ENCODE results near the gene PSKH1.

PSKH1 gene

DNA sequence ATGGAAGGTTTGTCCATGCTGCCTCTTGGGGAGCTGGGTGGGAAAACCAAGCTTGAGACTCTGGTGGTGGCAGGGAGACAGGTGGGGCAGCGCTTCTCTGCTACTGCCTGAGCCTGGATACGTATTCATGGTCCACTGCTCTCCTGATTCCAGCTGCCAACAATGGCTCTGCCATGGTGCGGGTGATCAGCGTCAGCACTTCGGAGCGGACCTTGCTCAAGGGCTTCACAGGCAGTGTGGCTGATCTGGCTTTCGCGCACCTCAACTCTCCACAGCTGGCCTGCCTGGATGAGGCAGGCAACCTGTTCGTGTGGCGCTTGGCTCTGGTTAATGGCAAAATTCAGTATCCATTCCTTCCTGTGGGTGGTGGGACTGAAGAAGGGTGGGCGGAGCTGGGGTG lies 16.0 kb upstream of the PSKH1 start:
- TF ChIP-seq, protein P1, sequence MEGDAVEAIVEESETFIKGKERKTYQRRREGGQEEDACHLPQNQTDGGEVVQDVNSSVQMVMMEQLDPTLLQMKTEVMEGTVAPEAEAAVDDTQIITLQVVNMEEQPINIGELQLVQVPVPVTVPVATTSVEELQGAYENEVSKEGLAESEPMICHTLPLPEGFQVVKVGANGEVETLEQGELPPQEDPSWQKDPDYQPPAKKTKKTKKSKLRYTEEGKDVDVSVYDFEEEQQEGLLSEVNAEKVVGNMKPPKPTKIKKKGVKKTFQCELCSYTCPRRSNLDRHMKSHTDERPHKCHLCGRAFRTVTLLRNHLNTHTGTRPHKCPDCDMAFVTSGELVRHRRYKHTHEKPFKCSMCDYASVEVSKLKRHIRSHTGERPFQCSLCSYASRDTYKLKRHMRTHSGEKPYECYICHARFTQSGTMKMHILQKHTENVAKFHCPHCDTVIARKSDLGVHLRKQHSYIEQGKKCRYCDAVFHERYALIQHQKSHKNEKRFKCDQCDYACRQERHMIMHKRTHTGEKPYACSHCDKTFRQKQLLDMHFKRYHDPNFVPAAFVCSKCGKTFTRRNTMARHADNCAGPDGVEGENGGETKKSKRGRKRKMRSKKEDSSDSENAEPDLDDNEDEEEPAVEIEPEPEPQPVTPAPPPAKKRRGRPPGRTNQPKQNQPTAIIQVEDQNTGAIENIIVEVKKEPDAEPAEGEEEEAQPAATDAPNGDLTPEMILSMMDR (IDR thresholded peaks at IDR 0.05; ENCODE audit: low read depth, low read length), result no peak
- no peak for DNase-seq (ENCODE audit: extremely low read depth, low read depth)

DNA sequence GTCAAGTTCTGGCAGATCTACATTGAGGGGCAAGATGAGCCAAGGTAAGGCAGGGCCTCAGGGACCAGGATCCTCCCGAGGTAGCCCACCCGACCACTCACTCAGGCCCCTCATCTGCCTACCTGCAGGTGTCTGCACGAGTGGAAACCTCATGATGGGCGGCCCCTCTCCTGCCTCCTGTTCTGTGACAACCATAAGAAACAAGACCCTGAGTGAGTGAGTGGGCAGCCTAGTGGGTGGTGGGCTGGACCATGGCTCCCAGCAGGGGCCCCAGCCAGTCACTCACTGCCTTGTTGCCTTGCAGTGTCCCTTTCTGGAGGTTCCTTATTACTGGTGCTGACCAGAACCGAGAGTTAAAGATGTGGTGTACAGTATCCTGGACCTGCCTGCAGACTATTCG lies 14.8 kb upstream of the PSKH1 start:
- TF ChIP-seq, protein P1 (IDR thresholded peaks at IDR 0.05; ENCODE audit: low read depth, low read length), result no peak
- DNase-seq (ENCODE audit: extremely low read depth, low read depth), result no peak

DNA sequence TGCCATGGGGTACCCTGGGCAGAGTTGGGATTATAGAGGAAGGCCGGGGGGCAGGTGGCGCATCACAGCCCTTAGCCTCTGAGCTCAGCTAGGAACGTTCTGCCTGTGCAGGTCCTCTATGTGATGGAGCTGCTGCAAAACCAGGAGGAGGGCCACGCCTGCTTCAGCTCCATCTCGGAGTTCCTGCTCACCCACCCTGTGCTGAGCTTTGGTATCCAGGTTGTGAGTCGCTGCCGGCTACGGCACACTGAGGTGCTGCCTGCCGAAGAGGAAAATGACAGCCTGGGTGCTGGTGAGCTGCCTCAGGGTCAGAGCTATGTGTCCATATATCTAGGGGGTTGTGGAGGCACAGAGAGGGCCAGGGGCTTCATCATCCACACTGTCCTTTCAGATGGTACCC lies 14.2 kb upstream of the PSKH1 start:
- TF ChIP-seq, protein P1 (IDR thresholded peaks at IDR 0.05; ENCODE audit: low read depth, low read length), result no peak
- no peak for DNase-seq (ENCODE audit: extremely low read depth, low read depth)

DNA sequence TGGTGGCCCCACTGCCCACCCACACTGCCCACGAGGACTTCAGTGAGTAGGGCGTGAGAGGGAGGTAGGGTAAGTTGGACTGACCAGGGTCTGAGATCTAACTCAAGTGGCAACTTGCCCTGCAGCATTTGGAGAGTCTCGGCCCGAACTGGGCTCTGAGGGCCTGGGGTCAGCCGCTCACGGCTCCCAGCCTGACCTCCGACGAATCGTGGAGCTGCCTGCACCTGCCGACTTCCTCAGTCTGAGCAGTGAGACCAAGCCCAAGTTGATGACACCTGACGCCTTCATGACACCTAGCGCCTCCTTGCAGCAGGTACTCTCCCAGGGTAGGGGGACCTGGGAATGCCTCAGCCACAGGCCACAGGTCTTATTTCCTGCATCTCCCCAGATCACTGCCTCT lies 13.6 kb upstream of the PSKH1 start:
- TF ChIP-seq, protein P1 (IDR thresholded peaks at IDR 0.05; ENCODE audit: low read depth, low read length), result no peak

DNA sequence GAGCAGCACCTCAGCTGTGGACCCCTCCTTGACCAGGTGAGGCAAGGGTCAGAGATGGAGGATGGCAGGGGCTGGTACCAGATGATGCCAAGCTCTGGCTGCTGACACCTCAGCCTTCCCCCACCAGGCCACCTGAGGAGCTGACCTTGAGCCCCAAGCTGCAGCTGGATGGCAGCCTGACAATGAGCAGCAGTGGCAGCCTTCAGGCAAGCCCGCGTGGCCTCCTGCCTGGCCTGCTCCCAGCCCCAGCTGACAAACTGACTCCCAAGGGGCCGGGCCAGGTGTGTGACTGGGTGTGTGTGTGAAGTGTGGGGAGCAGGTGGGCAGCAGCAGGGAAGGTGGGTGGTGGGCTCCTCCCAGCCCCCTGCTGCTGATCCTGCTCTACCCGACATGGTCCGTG lies 13.1 kb upstream of the PSKH1 start:
- no peak for DNase-seq (ENCODE audit: extremely low read depth, low read depth)

More for the DNA sequence above, 13.6 kb upstream of the PSKH1 start:
- DNase-seq (ENCODE audit: extremely low read depth, low read depth), result no peak

DNA sequence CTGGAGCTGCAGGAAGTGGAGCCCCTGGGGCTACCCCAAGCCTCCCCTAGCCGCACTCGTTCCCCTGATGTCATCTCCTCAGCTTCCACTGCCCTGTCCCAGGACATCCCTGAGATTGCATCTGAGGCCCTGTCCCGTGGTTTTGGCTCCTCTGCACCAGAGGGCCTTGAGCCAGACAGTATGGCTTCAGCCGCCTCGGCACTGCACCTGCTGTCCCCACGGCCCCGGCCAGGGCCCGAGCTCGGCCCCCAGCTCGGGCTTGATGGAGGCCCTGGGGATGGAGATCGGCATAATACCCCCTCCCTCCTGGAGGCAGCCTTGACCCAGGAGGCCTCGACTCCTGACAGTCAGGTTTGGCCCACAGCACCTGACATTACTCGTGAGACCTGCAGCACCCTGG lies 12.5 kb upstream of the PSKH1 start:
- TF ChIP-seq, protein P1 (IDR thresholded peaks at IDR 0.05; ENCODE audit: low read depth, low read length), result no peak
- no peak for DNase-seq (ENCODE audit: extremely low read depth, low read depth)

More for the DNA sequence above, 13.1 kb upstream of the PSKH1 start:
- TF ChIP-seq, protein P1 (IDR thresholded peaks at IDR 0.05; ENCODE audit: low read depth, low read length), result no peak

DNA sequence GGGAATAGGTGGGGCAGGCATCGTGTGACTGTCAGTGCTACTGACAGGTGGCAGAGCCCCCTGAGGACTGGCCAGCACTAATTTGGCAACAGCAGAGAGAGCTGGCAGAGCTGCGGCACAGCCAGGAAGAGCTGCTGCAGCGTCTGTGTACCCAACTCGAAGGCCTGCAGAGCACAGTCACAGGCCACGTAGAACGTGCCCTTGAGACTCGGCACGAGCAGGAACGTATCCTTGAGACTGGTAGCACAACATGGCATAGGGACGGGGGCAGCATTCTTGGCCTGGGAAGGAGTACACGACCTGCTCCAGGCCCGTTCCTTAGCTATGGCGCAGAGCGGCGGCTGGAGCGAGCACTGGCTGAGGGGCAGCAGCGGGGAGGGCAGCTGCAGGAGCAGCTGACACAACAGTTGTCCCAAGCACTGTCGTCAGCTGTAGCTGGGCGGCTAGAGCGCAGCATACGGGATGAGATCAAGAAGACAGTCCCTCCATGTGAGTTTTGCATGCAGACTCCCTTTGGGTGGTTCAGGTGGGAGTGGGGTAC lies 11.4 kb upstream of the PSKH1 start:
- DNase-seq (ENCODE audit: extremely low read depth, low read depth), result no peak
- TF ChIP-seq, protein P1 (IDR thresholded peaks at IDR 0.05; ENCODE audit: low read depth, low read length), result no peak

Measured in AG09319 (cell line).